ENCODE results near the gene CASZ1.

DNA sequence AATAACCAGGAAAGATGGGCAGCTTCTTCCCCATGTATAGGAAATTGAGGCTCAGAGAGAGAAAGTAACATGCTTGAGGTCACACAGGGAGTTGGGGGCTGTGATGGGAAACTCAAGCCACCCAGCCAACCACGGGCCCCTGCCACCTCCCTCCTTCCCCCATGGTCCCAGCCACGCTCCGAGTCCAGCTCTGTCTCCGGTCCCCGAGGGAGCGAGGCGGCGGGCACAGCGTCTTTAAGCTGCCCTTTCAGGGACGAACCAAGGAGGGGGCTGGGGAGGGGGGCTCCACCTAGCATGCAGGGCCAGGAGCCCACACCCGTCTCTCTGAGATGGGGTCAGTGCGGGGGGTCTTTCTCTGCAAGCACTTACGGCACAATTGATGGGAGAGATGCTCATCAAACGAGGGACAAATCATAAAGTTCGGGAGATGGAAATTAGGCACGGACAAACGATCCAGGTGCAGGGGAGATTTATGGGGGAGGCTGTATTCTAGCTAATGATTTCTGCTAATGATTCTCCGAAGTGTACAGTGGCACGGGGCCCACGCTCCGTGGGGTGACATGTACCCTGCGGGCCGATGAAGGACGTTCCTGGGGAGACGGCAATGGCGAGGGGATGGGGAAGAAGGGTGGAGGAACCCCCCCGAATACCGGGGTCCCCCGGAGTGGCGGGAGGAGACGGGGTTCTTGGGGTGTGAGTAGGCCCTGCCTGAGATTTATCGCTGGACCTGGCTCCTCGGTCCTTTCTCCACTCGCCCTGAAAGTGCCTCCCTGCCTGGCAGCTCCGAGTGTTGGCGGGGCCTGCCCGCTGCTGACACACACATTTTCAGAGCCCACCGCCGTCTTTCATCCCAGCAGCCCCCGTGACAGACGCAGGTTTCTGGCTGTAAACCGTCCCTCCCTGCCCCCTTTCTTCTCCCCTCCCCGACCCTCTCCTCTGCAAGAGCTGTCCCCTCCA lies 31.2 kb upstream of the CASZ1 start:
- TF ChIP-seq CTCF (IDR thresholded peaks at IDR 0.05; ENCODE audit: borderline replicate concordance, extremely low read depth, low read length, poor library complexity, severe bottlenecking) (no peak), EZH2 (IDR thresholded peaks at IDR 0.05; ENCODE audit: borderline replicate concordance, low read depth, low read length, severe bottlenecking) (no peak)

All from DND-41 (cell line).